ENCODE measurements around the gene SEMA3B. TPM values are rescaled to one million over a fixed set of nuclear protein-coding genes. Genes with fewer than 3 reads are reported as not detected.
"Not testable (repeated sequence)": the region's sequence is repeated elsewhere in the genome, so short reads cannot be mapped to it uniquely, and the experiment has no call there.

SEMA3B gene
- total RNA-seq, 1 experiment from 2014 or later = 7.6 TPM

- no peak overlapping the region for H3K27ac Mint-ChIP-seq (ENCODE audit: low read depth, unreplicated experiment)
- no peaks in the 10 kb centered on the region for H3K9me3 Mint-ChIP-seq (ENCODE audit: unreplicated experiment)
- peaks cover 4% of the 10 kb centered on the region for H3K4me1 Mint-ChIP-seq (ENCODE audit: insufficient read depth, unreplicated experiment)
- TF ChIP-seq CTCF (IDR thresholded peaks at IDR 0.05; ENCODE audit: unreplicated experiment) = no peak
- intact Hi-C loops (cut with micrococcal nuclease) = no loop called here
- no peak overlapping the region for H3K4me3 Mint-ChIP-seq (ENCODE audit: unreplicated experiment)
- CTCF ChIA-PET = interaction anchor here (0.7 to 1.7 kb wide), 5 partner anchors 10 to 54 kb away, joined by 4 to 8 read pairs (median 5); no protein-coding TSS in a partner anchor
- BruUV-seq (replicated peaks) = no TSS peak
- peaks cover 18% of the 10 kb centered on the region for H3K36me3 Mint-ChIP-seq (ENCODE audit: insufficient read depth, unreplicated experiment)
- POLR2A ChIA-PET = interaction anchor here (0.5 to 2.1 kb wide), 3 partner anchors 13 to 35 kb away, joined by 3 to 7 read pairs (median 3); partner anchors contain the start of gene IFRD2
- no peak for DNase-seq (ENCODE audit: unreplicated experiment)
- H3K27me3 Mint-ChIP-seq (ENCODE audit: insufficient read depth, unreplicated experiment) = no peaks in the 10 kb centered on the region
Observed at GRCh38 chr3:50279255-50280016, 10.5 kb downstream of the SEMA3B start.

- POLR2A ChIA-PET = interaction anchor here (1.1 to 3.4 kb wide), 4 partner anchors 8 to 52 kb away, joined by 3 to 22 read pairs (median 4); partner anchors contain the start of genes GNAI2, IFRD2 and TUSC2
- H3K4me3 Mint-ChIP-seq (ENCODE audit: unreplicated experiment); H3K9me3 Mint-ChIP-seq (ENCODE audit: unreplicated experiment); H3K27me3 Mint-ChIP-seq (ENCODE audit: insufficient read depth, unreplicated experiment); DNase-seq (ENCODE audit: unreplicated experiment); H3K27ac Mint-ChIP-seq (ENCODE audit: low read depth, unreplicated experiment); intact Hi-C loops (cut with micrococcal nuclease); BruUV-seq (replicated peaks); H3K4me1 Mint-ChIP-seq (ENCODE audit: insufficient read depth, unreplicated experiment): not testable (repeated sequence)
- H3K36me3 Mint-ChIP-seq (ENCODE audit: insufficient read depth, unreplicated experiment) = peaks cover 40% of the 10 kb centered on the region
- CTCF ChIA-PET = interaction anchor here (0.6 to 1.7 kb wide), 11 partner anchors 9 to 378 kb away, joined by 3 to 10 read pairs (median 4); partner anchors contain the start of gene HYAL2
Observed at GRCh38 chr3:50284121-50284520, 15.2 kb downstream of the SEMA3B start.

- Mint-ChIP-seq H3K9me3 (ENCODE audit: unreplicated experiment) (no peaks in the 10 kb centered on the region), H3K4me3 (ENCODE audit: unreplicated experiment) (no peak overlapping the region), H3K27me3 (ENCODE audit: insufficient read depth, unreplicated experiment) (no peaks in the 10 kb centered on the region), H3K4me1 (ENCODE audit: insufficient read depth, unreplicated experiment) (peaks cover 6% of the 10 kb centered on the region), H3K36me3 (ENCODE audit: insufficient read depth, unreplicated experiment) (peaks cover 52% of the 10 kb centered on the region), H3K27ac (ENCODE audit: low read depth, unreplicated experiment) (no peak overlapping the region)
- TF ChIP-seq CTCF (IDR thresholded peaks at IDR 0.05; ENCODE audit: unreplicated experiment) = no peak
- intact Hi-C loops (cut with micrococcal nuclease) = no loop called here
- DNase-seq (ENCODE audit: unreplicated experiment) = no peak
- CTCF ChIA-PET = interaction anchor here (3.2 kb wide), 1 partner anchor 12 kb away, joined by 10 read pairs; no protein-coding TSS in a partner anchor
- no TSS peak for BruUV-seq (replicated peaks)
- POLR2A ChIA-PET = no interaction called here
Observed at GRCh38 chr3:50286322-50287227, 17.6 kb downstream of the SEMA3B start.

GRCh38 chr3:50287262-50287661, 18.3 kb downstream of the SEMA3B start:
- no peak for TF ChIP-seq CTCF (IDR thresholded peaks at IDR 0.05; ENCODE audit: unreplicated experiment)
- BruUV-seq (replicated peaks) = no TSS peak
- H3K27ac Mint-ChIP-seq (ENCODE audit: low read depth, unreplicated experiment) = no peak overlapping the region
- H3K27me3 Mint-ChIP-seq (ENCODE audit: insufficient read depth, unreplicated experiment) = no peaks in the 10 kb centered on the region
- ChIA-PET CTCF (interaction anchor here (0.6 to 6.2 kb wide), 5 partner anchors 12 to 380 kb away, joined by 3 to 38 read pairs (median 6); partner anchors contain the start of gene HYAL2), POLR2A (no interaction called here)
- H3K4me1 Mint-ChIP-seq (ENCODE audit: insufficient read depth, unreplicated experiment) = peaks cover 6% of the 10 kb centered on the region
- no peak for DNase-seq (ENCODE audit: unreplicated experiment)
- H3K36me3 Mint-ChIP-seq (ENCODE audit: insufficient read depth, unreplicated experiment) = peaks cover 53% of the 10 kb centered on the region
- intact Hi-C loops (cut with micrococcal nuclease) = no loop called here
- H3K9me3 Mint-ChIP-seq (ENCODE audit: unreplicated experiment) = no peaks in the 10 kb centered on the region
- H3K4me3 Mint-ChIP-seq (ENCODE audit: unreplicated experiment) = no peak overlapping the region

Data from MCF 10A (cell line).